GM19467 (cell line): ENCODE data around the gene TP53AIP1.
A peak's percentile ranks its signal among the peaks of the same experiment; 100 is the strongest.

Experiments used
- ATAC-seq: cut with Tn5 transposase; IDR thresholded peaks from one replicate; pipeline ENCODE4 v1.9.1; 2021; ENCODE audit warnings: mild to moderate bottlenecking, moderate library complexity; ENCODE audit not compliant: unreplicated experiment

The TP53AIP1 gene

DNA sequence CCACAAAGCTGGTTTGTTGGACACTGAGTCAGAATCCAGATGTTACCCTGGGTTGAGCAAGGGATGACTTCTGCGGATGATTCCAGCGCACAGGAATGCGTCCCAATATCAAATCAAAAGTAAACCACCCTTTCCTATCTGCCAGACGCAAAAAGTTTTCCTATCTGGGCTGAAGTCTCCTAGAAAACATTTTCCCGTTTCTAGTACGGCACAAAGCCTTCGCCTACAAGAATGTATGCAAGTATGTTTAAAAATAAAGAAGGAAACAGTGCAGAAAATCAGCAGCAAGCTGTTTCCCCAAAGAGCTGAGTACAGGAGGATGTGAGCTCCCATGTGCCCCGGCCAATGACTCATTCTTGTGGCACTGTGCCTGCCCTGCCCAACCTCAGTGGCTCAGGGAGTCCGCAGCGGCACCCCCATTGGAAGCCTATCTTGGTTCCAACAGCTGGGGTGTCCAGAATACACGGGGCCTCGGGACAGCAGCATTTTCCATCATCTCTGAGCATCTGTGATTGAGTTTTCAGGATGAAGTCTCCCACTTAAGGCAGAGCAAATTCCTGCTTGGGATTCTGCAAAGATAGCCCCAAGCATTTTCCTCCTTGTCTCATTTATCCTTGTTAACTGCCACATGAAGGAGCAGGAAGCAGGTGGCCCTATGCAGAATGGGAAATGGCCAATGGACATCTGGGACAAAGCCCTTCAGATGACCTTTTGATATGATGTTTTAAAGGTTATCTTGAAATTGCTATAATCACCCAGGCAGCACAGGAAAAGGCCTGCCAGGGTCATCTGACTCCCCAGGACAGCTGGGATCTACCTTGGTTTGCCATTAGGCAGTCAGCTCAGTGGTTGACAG, 34.1 kb downstream of the TP53AIP1 start:
- no peak for ATAC-seq

DNA sequence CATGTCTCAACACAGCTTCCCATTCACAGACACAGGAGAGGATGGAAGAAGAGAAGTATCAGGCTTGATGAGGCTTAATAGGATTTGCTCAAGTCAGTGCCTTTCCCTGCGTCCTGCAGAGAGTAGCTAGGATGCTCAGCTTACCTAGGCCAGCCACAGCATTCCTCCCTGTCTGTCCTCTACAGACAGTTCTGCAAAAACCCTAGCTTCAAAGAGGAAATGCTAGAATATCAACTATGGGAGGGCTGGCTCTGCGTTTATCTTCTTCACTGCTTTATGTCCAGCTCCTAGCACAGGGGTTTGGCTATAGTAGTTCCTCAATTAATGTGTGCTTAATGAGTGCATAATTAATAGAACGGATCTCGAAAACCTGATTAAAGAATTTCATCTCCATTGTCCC, 35.1 kb downstream of the TP53AIP1 start:
- no peak for ATAC-seq

DNA sequence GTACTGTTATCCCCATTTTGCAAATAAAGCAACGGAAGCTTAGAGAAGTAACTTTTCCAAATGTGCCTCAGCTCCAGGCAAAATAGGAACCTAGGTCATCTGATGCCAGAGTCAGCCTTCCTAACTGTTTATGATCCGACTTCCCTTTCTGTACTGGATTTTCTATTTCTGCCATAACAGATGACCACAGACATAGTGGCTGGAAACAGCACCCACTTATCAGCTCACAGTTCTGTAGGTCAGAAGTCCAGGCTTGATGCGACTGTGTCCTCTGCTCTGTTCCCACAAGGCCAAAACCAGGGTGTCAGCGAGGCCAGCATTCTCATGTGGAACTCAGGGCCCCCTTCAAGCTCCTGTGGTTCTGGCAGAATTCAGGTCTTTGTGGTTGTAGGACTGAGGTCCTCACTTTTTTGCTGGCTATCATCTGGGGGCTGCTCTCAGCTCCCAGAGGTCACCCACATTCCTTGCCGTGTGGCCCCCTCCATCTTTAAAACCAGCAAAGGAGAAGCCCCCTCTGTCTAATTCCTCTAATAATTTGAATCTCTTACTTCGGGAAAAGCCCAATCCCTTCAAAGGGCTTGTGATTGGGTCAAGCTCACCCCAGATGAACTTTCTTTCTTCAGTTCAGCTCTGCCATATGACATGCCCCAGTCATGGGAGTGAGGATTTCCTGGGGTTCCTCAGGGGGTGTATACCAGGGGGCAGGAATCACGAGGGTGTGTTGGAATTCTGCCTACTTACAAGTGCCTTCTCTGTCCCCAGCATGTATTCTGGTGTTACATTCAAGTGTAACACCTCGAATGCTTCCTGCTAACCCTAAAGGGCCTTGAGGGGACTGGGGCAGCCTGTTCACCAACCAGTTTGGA, 36.3 kb downstream of the TP53AIP1 start:
- ATAC-seq = no peak

GRCh38 chr11:128905345-128906184, 37.1 kb downstream of the TP53AIP1 start:
- ATAC-seq = no peak

- no peak for ATAC-seq
Measured at GRCh38 chr11:128904656-128905344, 37.9 kb downstream of the TP53AIP1 start.

GRCh38 chr11:128904303-128904655, 38.4 kb downstream of the TP53AIP1 start:
- no peak for ATAC-seq

DNA sequence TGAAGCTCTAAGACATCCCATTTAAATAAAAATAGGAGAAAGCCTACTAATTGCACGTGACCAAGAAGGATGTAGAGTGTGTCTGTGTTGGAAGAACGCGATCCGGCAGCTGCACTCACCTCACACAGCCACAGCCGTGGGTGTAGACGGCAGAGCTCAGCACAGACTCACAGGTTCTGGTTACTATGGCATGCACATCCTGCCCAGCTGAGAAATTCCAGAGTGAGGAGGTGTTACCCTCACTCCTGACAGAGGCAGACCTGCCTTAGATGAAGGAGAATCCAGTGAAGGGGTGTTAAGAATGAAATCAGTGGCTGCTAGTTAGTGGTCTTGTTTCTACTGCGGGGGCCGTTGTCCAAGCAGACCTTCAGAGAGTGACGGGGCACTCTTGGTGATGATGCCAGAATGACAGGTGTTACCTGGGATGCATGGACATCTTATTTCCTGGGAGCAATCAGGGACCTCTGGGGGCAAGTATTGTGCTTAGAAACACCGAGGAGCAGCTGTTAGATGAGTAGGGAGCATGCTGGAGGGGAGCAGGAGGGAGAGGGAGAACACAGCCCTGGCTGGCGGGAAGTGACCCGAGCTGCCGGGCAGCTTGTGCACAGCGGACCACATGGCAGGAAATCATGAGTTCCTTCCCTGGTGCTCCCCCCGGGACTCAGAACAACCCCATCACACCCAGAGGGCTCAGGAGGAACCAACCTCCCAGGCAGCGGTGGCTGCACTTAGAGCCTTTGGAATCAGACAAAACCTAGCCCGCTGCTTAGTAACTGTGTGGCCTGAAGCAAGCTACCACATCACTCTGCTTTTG, 39.2 kb downstream of the TP53AIP1 start:
- ATAC-seq = no peak

DNA sequence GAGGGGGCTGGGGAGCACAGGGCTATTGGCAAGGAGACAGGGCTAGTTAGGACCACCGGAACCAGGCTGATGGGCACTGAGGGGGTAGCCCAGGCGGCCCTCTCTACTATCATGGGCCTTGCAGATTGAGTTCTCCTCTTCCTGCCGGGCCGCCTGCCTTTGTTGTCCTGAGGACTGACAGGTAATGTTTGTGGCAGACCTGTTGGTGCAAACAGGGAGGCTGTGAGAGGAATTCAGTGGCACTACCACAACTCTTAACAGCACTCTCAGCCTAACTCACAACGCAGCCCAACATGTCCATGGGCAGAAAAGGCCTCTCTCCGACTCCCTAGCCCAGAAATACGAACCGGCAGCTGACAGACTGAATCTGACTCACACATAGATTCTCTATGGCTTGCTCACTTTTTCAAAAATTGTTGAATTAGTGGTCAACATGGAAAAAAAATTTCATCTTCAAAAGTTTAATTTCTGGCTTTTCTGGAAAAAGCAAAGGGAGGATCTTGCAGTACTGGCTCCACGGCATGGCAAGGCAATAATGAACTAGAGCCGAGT, 40.1 kb downstream of the TP53AIP1 start:
- no peak for ATAC-seq

DNA sequence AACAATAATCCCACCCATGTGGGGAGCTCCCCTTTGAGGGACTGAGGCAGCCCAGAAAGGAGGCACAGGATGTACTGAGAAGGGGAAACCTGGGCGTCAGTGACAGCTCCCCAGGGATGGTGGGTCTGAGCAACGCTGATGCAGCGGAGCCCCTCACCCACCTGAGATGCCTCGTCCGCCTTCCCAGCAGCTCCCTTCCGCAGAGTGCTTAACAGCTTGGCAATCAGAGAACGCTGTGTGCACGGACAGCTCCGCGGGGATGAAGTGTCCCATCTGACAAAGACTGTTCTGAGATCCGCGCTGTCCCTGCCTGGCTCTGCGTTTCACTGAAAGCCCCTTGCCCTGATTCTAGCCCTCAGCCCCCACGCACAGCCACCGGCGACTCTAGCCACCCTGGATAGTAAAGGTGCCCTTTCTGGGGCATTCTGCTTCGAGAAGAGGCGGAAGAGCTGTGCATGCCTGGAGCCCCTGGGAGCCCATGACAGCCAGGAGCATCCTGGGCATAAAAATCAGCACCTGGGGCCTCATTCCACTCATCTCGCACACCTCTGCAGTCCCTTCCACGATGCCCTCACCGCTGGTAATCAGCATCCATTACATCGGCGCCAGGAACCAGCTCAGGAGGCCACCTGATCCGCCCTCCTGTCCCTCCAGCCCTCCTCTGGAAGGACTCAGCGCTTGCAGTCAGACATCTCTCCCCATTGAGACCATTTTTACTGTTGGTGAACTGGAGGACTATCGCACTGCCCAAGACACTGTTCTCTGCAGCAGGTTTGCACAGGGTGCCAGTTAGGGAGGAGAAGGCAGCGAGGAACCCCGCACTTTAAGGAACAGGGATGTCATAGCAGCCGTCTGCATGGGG, 40.8 kb downstream of the TP53AIP1 start:
- no peak for ATAC-seq

GRCh38 chr11:128900468-128900867, 42.2 kb downstream of the TP53AIP1 start:
- no peak for ATAC-seq

DNA sequence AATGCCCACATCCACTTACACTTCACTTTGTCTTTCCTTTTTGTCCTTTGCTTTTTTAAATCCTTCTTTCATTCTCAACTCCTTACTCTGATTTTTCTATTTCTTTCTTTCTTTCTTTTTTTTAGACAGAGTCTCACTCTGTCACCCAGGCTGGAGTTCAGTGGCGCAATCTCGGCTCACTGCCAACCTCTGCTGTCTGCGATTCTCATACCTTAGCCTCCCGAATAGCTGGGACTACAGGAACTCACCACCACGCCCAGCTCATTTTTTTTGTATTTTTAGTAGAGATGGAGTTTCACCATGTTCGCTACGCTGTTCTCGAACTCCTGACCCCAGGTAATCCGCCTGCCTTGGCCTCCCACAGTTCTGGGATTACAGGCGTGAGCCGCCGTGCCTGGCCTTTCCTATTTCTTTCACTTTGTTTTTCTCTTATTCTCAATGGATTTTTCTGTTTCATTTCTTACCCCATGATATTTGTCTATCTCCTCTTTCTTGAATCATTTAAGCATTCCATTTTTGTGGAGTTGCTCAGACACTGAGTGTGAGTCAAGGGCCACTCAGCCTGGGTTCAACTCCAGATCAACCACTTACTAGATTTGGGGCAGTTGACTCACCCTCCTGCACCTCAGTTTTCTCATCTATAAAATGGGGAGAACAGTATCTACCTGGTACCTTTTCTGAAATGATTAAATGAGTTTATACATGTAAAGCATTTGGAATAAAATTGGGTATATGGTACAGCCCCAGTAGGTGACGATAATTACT, 43.9 kb downstream of the TP53AIP1 start:
- no peak for ATAC-seq

DNA sequence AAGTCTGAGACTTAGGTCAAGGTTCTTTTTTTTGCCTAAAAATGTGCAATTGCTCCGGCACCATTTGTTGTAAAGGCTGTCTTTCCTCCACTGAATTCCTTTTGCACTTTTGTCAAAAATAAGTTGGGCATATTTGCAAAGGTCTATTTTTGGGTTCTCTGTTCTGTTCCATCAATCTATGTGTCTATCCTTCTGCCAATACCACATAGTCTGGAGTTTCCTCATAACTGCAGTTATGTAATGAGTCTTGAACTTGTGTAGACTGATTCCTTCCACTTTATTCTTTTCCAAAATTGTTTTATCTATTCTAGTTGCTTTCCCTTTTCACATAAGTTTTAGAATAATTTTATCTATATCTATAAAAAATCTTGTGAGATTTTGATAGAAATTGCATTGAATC, 44.8 kb downstream of the TP53AIP1 start:
- ATAC-seq = no peak

GRCh38 chr11:128896356-128896755, 46.3 kb downstream of the TP53AIP1 start:
- no peak for ATAC-seq

DNA sequence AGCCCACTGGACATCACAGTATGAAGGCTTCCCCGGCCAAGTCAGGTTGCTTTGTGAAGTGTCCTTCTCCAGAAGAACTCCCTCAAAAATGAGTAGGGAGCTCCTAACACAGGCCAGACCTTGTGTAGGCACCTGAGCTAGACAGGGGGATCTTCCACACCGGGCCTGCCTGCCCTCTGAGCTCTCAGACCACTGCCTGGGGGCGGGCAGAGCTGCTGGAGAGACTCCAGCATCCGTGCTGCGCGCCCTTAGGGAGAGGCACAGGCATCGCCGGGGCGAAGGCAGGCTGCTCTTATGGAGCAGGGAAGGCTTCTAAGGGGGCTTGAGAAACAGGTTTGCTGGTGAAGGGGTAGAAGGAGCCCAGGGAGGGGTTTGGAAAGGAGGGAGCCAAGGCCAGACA, 47.1 kb downstream of the TP53AIP1 start:
- no peak for ATAC-seq

GRCh38 chr11:128894685-128895084, 48.0 kb downstream of the TP53AIP1 start:
- no peak for ATAC-seq

- ATAC-seq = no peak
Measured at GRCh38 chr11:128894286-128894681, 48.4 kb downstream of the TP53AIP1 start.

DNA sequence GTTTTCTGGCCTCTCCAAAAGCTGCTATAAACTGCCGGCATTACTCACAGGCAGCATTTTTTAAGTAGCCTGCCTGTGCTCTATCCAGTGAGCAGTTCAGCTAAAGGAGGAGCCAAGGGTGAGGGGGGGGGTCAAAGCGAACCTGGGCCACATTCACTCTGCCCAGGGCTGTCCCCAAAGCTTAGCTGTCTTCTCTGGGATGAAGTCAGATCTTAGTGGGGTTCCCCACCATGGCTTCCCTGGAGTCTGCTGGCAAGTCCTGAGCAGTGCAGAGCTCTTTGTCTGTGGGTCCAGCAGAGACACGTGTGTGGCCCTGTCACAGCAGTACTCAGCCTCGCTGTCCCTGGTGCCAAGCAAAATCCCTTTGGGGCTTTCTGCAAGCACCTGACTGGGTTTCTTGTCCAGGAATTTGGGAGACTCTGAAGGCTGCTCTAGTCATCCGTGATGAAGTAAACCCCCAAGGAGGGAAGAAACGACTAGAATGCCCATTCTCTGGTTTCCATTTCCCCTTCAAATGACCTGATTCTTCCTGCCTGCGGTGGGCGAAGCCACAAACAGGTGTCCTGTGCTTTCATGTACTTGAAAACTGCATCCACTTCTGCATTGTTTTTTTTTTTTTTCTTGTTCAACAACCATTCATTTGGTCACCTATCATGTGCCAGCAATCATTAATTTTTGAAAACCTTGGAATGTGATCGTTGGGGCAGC, 48.9 kb downstream of the TP53AIP1 start:
- peak; percentile 68 for ATAC-seq
